Suppressor macrophage treated with lipopolysaccharide for 1 hour (primary cell): ENCODE measurements around the gene CD4.
"Not testable (repeated sequence)": the region's sequence is repeated elsewhere in the genome, so short reads cannot be mapped to it uniquely, and the experiment has no call there.

Experiments
- DNase-seq, 3 donors: peaks; one replicate each; pipeline ENCODE4 v3.0.0-alpha.2; 2020 to 2022

CD4 gene

GRCh38 chr12:6788972-6789924, at the start of gene CD4:
Gene CD4 (plus strand): TSS chr12:6789528. CDS start chr12:6800139, 10,611 bp downstream.
- peak; percentile 80 to 91 (median 81) for DNase-seq

- DNase-seq: not testable (repeated sequence)
These were observed 47.2 kb upstream of the CD4 start for GRCh38 chr12:6742080-6742479.

- DNase-seq: peak; percentile 62 to 84 (median 70)
These were observed 46.5 kb upstream of the CD4 start for GRCh38 chr12:6742834-6743233.

- peak; percentile 63 to 77 (median 64) for DNase-seq
These were observed 46.0 kb upstream of the CD4 start for GRCh38 chr12:6743300-6743699.

GRCh38 chr12:6745741-6746525, 43.4 kb upstream of the CD4 start:
- peak; percentile 80 to 89 (median 85) for DNase-seq

- DNase-seq: peak; percentile 48 to 60 (median 55)
These were observed 42.1 kb upstream of the CD4 start for GRCh38 chr12:6747216-6747615.

- no peak for DNase-seq
These were observed 40.6 kb upstream of the CD4 start for GRCh38 chr12:6748761-6749160.

GRCh38 chr12:6750506-6750905, 38.8 kb upstream of the CD4 start:
- no peak for DNase-seq

GRCh38 chr12:6751767-6752166, 37.6 kb upstream of the CD4 start:
- no peak for DNase-seq

GRCh38 chr12:6752167-6752920, 37.0 kb upstream of the CD4 start:
- no peak for DNase-seq

GRCh38 chr12:6752921-6753771, 36.2 kb upstream of the CD4 start, which contains the start of gene MLF2:
Gene MLF2 (minus strand): TSS chr12:6753141. CDS start chr12:6752334, 807 bp downstream.
- peak; percentile 98 to 99 (median 99) for DNase-seq

GRCh38 chr12:6753772-6754356, 35.5 kb upstream of the CD4 start:
- DNase-seq: peak in 2 of 3 donors; percentile 41 to 52

GRCh38 chr12:6754411-6754810, 34.9 kb upstream of the CD4 start:
- peak; percentile 45 to 73 (median 63) for DNase-seq

- no peak for DNase-seq
These were observed 32.2 kb upstream of the CD4 start for GRCh38 chr12:6757028-6757690.

- peak in 2 of 3 donors; percentile 34 to 38 for DNase-seq
These were observed 30.7 kb upstream of the CD4 start for GRCh38 chr12:6758506-6759095.

GRCh38 chr12:6759741-6760140, 29.6 kb upstream of the CD4 start:
- DNase-seq: no peak

- no peak for DNase-seq
These were observed 25.9 kb upstream of the CD4 start for GRCh38 chr12:6763380-6763779.

- DNase-seq: peak; percentile 82 to 86 (median 85)
These were observed 25.1 kb upstream of the CD4 start for GRCh38 chr12:6764011-6764828.

- no peak for DNase-seq
These were observed 24.2 kb upstream of the CD4 start for GRCh38 chr12:6765048-6765633.
